CD4-positive, alpha-beta memory T cell (primary cell): ENCODE results near the gene MED13L. TPM values are rescaled to one million over a fixed set of nuclear protein-coding genes. Genes with fewer than 3 reads are reported as not detected.

Experiments
- CTCF ChIA-PET: fragments of 350-600 bp; sonication (Branson Sonifier 250); formaldehyde crosslinking; loops from one replicate; lab custom pipeline; 2021; ENCODE audit warnings: inconsistent platforms; ENCODE audit not compliant: partially characterized antibody; lab: Charles Lee
- POLR2A ChIA-PET: fragments of 350-600 bp; sonication (Branson Sonifier 250); formaldehyde crosslinking; loops from one replicate; lab custom pipeline; 2021; ENCODE audit not compliant: partially characterized antibody; lab: Charles Lee
- DNase-seq, 5 donors: peaks; one replicate each; pipeline versions ENCODE4 v3.0.0 to v3.0.0-alpha.2; 2020 to 2022; ENCODE audit warnings: mixed read lengths in 1 of 5
- H3K27ac ChIP-seq: one replicate; pipeline ENCODE4 v1.7.0; 2013; ENCODE audit warnings: low read depth, low read length
- H3K27me3 ChIP-seq: 2 replicates; pipeline ENCODE4 v1.7.0; 2013; ENCODE audit warnings: mild to moderate bottlenecking, low read length, moderate library complexity; ENCODE audit not compliant: insufficient read depth
- H3K36me3 ChIP-seq: 2 replicates; pipeline ENCODE4 v1.7.0; 2013; ENCODE audit warnings: mild to moderate bottlenecking, low read length, moderate library complexity; ENCODE audit not compliant: insufficient read depth
- H3K4me1 ChIP-seq: 2 replicates; pipeline ENCODE4 v1.7.0; 2013; ENCODE audit warnings: mild to moderate bottlenecking, low read length, moderate library complexity; ENCODE audit not compliant: insufficient read depth
- H3K4me3 ChIP-seq, 2 donors: one replicate each; pipeline ENCODE4 v1.7.0; 2013; ENCODE audit warnings: low read length in 2 of 2, mild to moderate bottlenecking in 1 of 2
- H3K9me3 ChIP-seq, 2 donors: one replicate each; pipeline ENCODE4 v1.7.0; 2013; ENCODE audit warnings: low read length in 2 of 2, control low read depth in 1 of 2; ENCODE audit not compliant: control insufficient read depth in 1 of 2
- H3K27ac Mint-ChIP-seq, 7 donors: one replicate each; pipeline ENCODE4 v1.8.0; 2020 to 2021; ENCODE audit warnings: mixed read lengths in 7 of 7, mild to moderate bottlenecking in 6 of 7, inconsistent platforms in 3 of 7, moderate library complexity in 3 of 7
- H3K27me3 Mint-ChIP-seq, 2 donors: one replicate each; pipeline ENCODE4 v1.8.0; 2020 to 2021; ENCODE audit warnings: mixed read lengths in 2 of 2
- H3K36me3 Mint-ChIP-seq, 2 donors: one replicate each; pipeline ENCODE4 v1.8.0; 2020 to 2021; ENCODE audit warnings: mixed read lengths in 2 of 2, inconsistent platforms in 1 of 2, mild to moderate bottlenecking in 1 of 2
- H3K4me1 Mint-ChIP-seq, 4 donors: one replicate each; pipeline ENCODE4 v1.8.0; 2020 to 2021; ENCODE audit warnings: mixed read lengths in 4 of 4, mild to moderate bottlenecking in 1 of 4
- H3K4me3 Mint-ChIP-seq, 8 donors: one replicate each; pipeline ENCODE4 v1.8.0; 2020 to 2021; ENCODE audit warnings: mixed read lengths in 8 of 8, mild to moderate bottlenecking in 7 of 8, moderate library complexity in 6 of 8, inconsistent platforms in 3 of 8
- H3K9me3 Mint-ChIP-seq, 8 donors: one replicate each; pipeline ENCODE4 v1.8.0; 2020 to 2021; ENCODE audit warnings: mixed read lengths in 8 of 8, mild to moderate bottlenecking in 5 of 8, inconsistent platforms in 3 of 8, moderate library complexity in 1 of 8
- intact Hi-C: fragments of 100-400 bp; cut with micrococcal nuclease; formaldehyde crosslinking; loops from one replicate; pipeline ENCODE4 v1.15.1; 2023
- polyA plus RNA-seq, 2 donors: library from polyadenylated mRNA; unstranded; fragments of 300-500 nt; fragmentation: Illumina TruSeq; gene quantifications; one replicate each; pipeline ENCODE4 v1.2.3, GENCODE V29; 2021
- total RNA-seq, 2 experiments: library from RNA; stranded (reverse); gene quantifications; one replicate each; pipeline ENCODE4 v1.2.3, GENCODE V29; 2021

MED13L gene
- total and polyA plus RNA-seq, 4 experiments from 2014 or later: 3.8 to 156 (median 81.1) TPM

DNA sequence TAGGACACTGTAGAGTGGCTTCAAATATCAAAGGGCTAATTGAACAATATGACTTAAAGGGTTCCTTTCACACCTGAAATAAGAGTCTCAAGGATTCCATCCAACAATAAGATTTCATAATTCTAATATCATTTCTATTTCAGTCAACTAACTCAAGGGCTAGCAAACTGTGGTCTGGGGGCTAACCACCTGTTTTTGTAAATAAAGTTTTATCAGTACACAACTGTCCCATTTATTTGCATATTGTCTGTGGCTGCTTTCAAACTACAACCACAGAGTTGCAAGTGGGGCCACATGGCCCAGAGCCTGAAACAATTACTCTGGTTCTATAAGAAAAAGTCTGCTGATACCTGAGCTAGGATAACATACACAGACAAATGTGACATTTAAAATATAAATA is 29.1 kb downstream of the MED13L start:
- H3K4me1 ChIP-seq: peaks cover 59% of the 10 kb centered on the region
- H3K4me3 ChIP-seq: no peak overlapping the region
- POLR2A ChIA-PET: interaction anchor here (1.4 to 2.3 kb wide), 2 partner anchors 10 to 14 kb away, joined by 3 to 7 read pairs; no protein-coding TSS in a partner anchor
- CTCF ChIA-PET: interaction anchor here (1.4 to 5.8 kb wide), 3 partner anchors 10 to 20 kb away, joined by 3 to 23 read pairs (median 15); no protein-coding TSS in a partner anchor
- Mint-ChIP-seq H3K4me3 (peak overlapping the region in 3 of 8 donors; percentile 5 to 74 (median 36)), H3K27ac (no peak overlapping the region), H3K36me3 (peaks cover 9 to 24% of the 10 kb centered on the region in 2 donors), H3K9me3 (peaks cover 0 to 25% (median 15%) of the 10 kb centered on the region in 8 donors), H3K27me3 (no peaks in the 10 kb centered on the region), H3K4me1 (peaks cover 52 to 77% (median 67%) of the 10 kb centered on the region in 4 donors)
- H3K27ac ChIP-seq: no peak overlapping the region
- no peaks in the 10 kb centered on the region for H3K27me3 ChIP-seq
- intact Hi-C loops: no loop called here
- no peak for DNase-seq
- no peaks in the 10 kb centered on the region for H3K36me3 ChIP-seq
- H3K9me3 ChIP-seq: no peaks in the 10 kb centered on the region

DNA sequence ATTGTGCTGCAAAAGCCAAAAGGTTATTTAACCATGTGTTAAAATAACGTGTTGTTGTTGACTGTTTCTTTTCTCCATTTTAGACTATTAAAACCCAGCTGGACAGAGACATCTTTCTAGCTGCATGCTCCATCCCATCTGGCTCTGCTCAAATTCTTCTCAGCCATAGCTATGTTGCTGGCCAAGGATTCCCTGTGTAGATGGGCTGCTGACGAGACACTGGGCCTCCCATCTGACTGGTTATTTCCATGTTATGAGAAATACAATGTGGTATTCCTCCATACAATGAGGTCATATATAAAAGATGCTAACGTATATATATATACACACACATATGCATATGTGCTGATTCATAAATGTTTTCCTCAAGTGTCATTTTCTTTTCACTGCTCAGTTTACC is 30.1 kb downstream of the MED13L start:
- ChIA-PET POLR2A (interaction anchor here (1.4 kb wide), 1 partner anchor 15 kb away, joined by 3 read pairs; no protein-coding TSS in a partner anchor), CTCF (interaction anchor here (1.4 to 5.8 kb wide), 3 partner anchors 9 to 19 kb away, joined by 3 to 23 read pairs (median 15); no protein-coding TSS in a partner anchor)
- H3K4me1 Mint-ChIP-seq: peaks cover 55 to 77% (median 68%) of the 10 kb centered on the region in 4 donors
- Histone ChIP-seq H3K36me3 (no peaks in the 10 kb centered on the region), H3K4me1 (peaks cover 65% of the 10 kb centered on the region), H3K27me3 (no peaks in the 10 kb centered on the region), H3K9me3 (no peaks in the 10 kb centered on the region), H3K4me3 (no peak overlapping the region), H3K27ac (no peak overlapping the region)
- peaks cover 6 to 17% of the 10 kb centered on the region in 2 donors for H3K36me3 Mint-ChIP-seq
- H3K27me3 Mint-ChIP-seq: no peaks in the 10 kb centered on the region
- peaks cover 0 to 22% (median 15%) of the 10 kb centered on the region in 8 donors for H3K9me3 Mint-ChIP-seq
- intact Hi-C loops: no loop called here
- no peak overlapping the region for H3K27ac Mint-ChIP-seq
- no peak for DNase-seq
- peak overlapping the region in 3 of 8 donors; percentile 4 to 64 (median 48) for H3K4me3 Mint-ChIP-seq

DNA sequence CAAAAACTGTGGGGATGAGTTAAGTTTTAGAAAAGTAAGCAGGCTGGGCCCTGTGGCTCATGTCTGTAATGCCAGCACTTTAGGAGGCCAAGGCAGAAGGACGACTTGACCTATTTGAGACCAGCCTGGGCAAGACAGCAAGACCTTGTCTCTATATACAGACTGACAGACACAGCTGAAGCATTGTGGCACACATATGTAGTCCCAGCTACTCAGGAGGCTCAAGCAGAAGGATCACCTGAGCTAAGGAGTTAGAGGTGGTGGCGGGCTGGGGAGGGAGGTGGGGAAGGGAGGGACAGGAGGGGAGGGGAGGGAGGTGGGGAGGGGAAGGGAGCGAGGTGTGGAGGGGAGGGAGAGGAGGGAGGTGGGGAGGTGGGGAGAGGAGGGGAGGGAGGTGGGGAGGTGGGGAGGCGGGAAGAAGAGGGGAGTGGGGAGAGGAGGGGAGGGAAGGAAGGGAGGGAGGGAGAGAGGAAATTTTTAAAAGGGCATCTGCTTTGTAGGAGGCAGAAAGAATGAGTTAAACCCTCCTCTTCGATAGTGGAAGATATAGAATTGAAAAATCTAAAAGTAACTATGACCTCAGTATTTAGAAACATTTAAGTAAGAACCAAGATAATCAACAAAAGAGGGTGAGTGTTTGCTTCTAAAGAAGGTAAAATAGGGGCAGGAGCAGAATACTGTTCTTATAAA is 30.9 kb downstream of the MED13L start:
- Mint-ChIP-seq H3K4me1 (peaks cover 53 to 77% (median 66%) of the 10 kb centered on the region in 4 donors), H3K4me3 (peak overlapping the region in 5 of 8 donors; percentile 6 to 59 (median 17)), H3K36me3 (peaks cover 6 to 9% of the 10 kb centered on the region in 2 donors), H3K9me3 (peaks cover 0 to 19% (median 10%) of the 10 kb centered on the region in 8 donors), H3K27ac (peak overlapping the region in 3 of 7 donors; percentile 18 to 42 (median 31)), H3K27me3 (no peaks in the 10 kb centered on the region)
- Histone ChIP-seq H3K27me3 (no peaks in the 10 kb centered on the region), H3K27ac (no peak overlapping the region), H3K36me3 (no peaks in the 10 kb centered on the region), H3K4me3 (no peak overlapping the region), H3K4me1 (peaks cover 66% of the 10 kb centered on the region), H3K9me3 (no peaks in the 10 kb centered on the region)
- ChIA-PET POLR2A (interaction anchor here (1.2 to 1.8 kb wide), 2 partner anchors 8 to 111 kb away, joined by 3 to 4 read pairs; no protein-coding TSS in a partner anchor), CTCF (interaction anchor here (3.3 to 5.8 kb wide), 2 partner anchors 8 to 11 kb away, joined by 15 to 23 read pairs; no protein-coding TSS in a partner anchor)
- intact Hi-C loops: no loop called here
- no peak for DNase-seq

DNA sequence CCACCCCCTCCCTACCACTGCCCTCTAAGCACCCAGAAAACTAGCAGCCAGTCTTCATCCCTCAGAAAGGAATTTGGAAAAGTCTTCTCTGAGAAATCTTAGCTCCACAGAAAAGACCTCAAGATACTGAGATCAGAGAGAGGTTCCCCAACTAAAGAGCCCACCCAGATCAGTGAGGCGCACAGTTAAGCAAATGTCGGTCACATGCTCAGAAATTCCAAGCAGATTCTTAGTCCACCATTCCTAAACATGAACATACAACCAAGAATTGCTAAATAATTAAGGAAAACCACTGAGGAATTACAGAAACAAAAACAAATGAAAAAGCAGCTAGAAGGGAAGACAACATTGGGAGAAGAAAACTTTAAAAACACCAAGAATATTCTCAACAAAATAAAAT is 32.3 kb downstream of the MED13L start:
- Histone ChIP-seq H3K9me3 (no peaks in the 10 kb centered on the region), H3K4me1 (peaks cover 69% of the 10 kb centered on the region), H3K27me3 (no peaks in the 10 kb centered on the region), H3K4me3 (no peak overlapping the region), H3K27ac (no peak overlapping the region), H3K36me3 (no peaks in the 10 kb centered on the region)
- DNase-seq: no peak
- Mint-ChIP-seq H3K27me3 (no peaks in the 10 kb centered on the region), H3K4me1 (peaks cover 57 to 88% (median 74%) of the 10 kb centered on the region in 4 donors), H3K4me3 (peak overlapping the region in 5 of 8 donors; percentile 16 to 50 (median 42)), H3K36me3 (peaks cover 4 to 8% of the 10 kb centered on the region in 2 donors), H3K9me3 (peaks cover 0 to 15% (median 5%) of the 10 kb centered on the region in 8 donors), H3K27ac (peak overlapping the region in 5 of 7 donors; percentile 5 to 81 (median 73))
- CTCF ChIA-PET: interaction anchor here (1.0 to 5.8 kb wide), 2 partner anchors 9 to 26 kb away, joined by 3 to 23 read pairs; no protein-coding TSS in a partner anchor
- POLR2A ChIA-PET: interaction anchor here (0.5 to 1.8 kb wide), 3 partner anchors 9 to 697 kb away, joined by 3 to 4 read pairs (median 4); no protein-coding TSS in a partner anchor
- intact Hi-C loops: no loop called here

DNA sequence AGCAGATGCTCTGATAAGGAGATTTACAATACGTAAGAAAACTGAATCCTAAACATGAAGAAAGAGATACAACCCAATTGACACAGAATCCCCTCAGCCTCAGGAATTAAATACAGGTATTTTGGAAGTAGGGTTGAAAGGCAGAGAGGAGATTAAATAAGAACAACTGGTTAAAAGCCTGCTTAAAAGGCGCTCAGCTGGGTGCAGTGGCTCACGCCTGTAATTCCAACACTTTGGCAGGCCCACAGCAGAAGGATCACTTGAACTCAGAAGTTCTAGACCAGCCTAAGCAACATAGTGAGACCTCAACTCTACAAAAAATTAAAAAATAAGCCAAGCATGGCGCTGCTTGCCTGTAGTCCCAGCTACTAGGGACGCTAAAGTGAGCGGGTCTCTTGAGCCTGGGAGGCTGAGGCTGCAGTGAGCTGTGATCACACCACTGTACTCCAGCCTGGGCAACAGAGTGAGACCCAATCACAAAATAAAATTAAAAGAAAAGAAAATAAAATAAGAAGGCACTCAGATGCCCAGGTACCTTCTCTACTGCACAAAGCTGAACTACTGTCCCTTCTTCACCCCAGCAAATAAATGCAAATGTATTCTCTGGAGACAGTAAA is 32.9 kb downstream of the MED13L start:
- H3K27me3 Mint-ChIP-seq: no peaks in the 10 kb centered on the region
- peaks cover 70% of the 10 kb centered on the region for H3K4me1 ChIP-seq
- intact Hi-C loops: no loop called here
- no peaks in the 10 kb centered on the region for H3K9me3 ChIP-seq
- no peak overlapping the region for H3K27ac ChIP-seq
- peaks cover 1 to 4% of the 10 kb centered on the region in 2 donors for H3K36me3 Mint-ChIP-seq
- POLR2A ChIA-PET: interaction anchor here (0.5 to 1.8 kb wide), 2 partner anchors 113 to 697 kb away, joined by 4 read pairs; no protein-coding TSS in a partner anchor
- H3K4me3 ChIP-seq: no peak overlapping the region
- peaks cover 60 to 93% (median 77%) of the 10 kb centered on the region in 4 donors for H3K4me1 Mint-ChIP-seq
- CTCF ChIA-PET: interaction anchor here (1.0 to 5.8 kb wide), 2 partner anchors 9 to 27 kb away, joined by 3 to 23 read pairs; no protein-coding TSS in a partner anchor
- peaks cover 0 to 9% (median 2%) of the 10 kb centered on the region in 8 donors for H3K9me3 Mint-ChIP-seq
- no peak for DNase-seq
- no peaks in the 10 kb centered on the region for H3K36me3 ChIP-seq
- peak overlapping the region in 5 of 7 donors; percentile 27 to 89 (median 78) for H3K27ac Mint-ChIP-seq
- H3K4me3 Mint-ChIP-seq: peak overlapping the region in 6 of 8 donors; percentile 16 to 50 (median 41)
- no peaks in the 10 kb centered on the region for H3K27me3 ChIP-seq

DNA sequence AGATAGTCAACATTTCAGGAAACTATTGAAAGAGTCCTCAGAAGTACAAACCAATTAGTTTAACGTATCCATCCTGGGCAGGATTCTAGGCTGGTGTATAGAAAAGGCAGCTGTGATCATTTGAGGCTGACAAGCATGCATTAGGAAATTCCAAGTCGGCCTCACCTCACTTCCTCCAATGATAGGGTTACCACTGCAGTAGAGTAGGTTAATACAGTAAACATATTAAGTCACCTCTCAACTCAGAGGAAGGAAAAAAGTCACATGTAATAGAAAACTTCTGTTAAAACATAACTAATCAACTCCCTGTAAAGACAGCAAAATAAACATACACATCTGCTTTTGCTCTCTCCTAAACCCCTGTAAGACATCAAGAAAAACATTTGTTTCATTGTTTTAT is 33.5 kb downstream of the MED13L start:
- DNase-seq: no peak
- H3K9me3 Mint-ChIP-seq: peaks cover 0 to 3% (median 0%) of the 10 kb centered on the region in 8 donors
- peak overlapping the region in 4 of 7 donors; percentile 16 to 89 (median 74) for H3K27ac Mint-ChIP-seq
- H3K4me3 Mint-ChIP-seq: peak overlapping the region in 2 of 8 donors; percentile 3 to 42
- intact Hi-C loops: no loop called here
- H3K36me3 ChIP-seq: no peaks in the 10 kb centered on the region
- CTCF ChIA-PET: interaction anchor here (5.8 kb wide), 1 partner anchor 8 kb away, joined by 23 read pairs; no protein-coding TSS in a partner anchor
- H3K4me1 Mint-ChIP-seq: peaks cover 57 to 90% (median 74%) of the 10 kb centered on the region in 4 donors
- H3K27me3 ChIP-seq: no peaks in the 10 kb centered on the region
- H3K9me3 ChIP-seq: no peaks in the 10 kb centered on the region
- no peaks in the 10 kb centered on the region for H3K27me3 Mint-ChIP-seq
- H3K4me1 ChIP-seq: peaks cover 65% of the 10 kb centered on the region
- POLR2A ChIA-PET: no interaction called here
- no peak overlapping the region for H3K27ac ChIP-seq
- no peak overlapping the region for H3K4me3 ChIP-seq
- H3K36me3 Mint-ChIP-seq: no peaks in the 10 kb centered on the region
